Motor neuron (in vitro differentiated cells): Measurements from ENCODE around the gene ADAM17. TPM values are rescaled to one million over a fixed set of nuclear protein-coding genes. Genes with fewer than 3 reads are reported as not detected.

Experiments
- ATAC-seq, 8 experiments: fragments of 200-7000 bp; cut with Tn5 transposase; replicated peaks in 6 of 8; 2 replicates each; pipeline ENCODE4 v1.8.0; 2021; ENCODE audit warnings: mild to moderate bottlenecking in 8 of 8, moderate library complexity in 8 of 8
- H3K27ac ChIP-seq, 2 donors: fragments of 250-450 bp; sonication (Bioruptor Pico); 2 replicates each; pipeline ENCODE4 v1.9.0; 2021; ENCODE audit warnings: antibody characterized with exemption in 2 of 2, mild to moderate bottlenecking in 2 of 2, moderate library complexity in 1 of 2
- H3K4me1 ChIP-seq, 2 donors: fragments of 250-450 bp; sonication (Bioruptor Pico); replicated peaks in 1 of 2; 2 replicates each; pipeline ENCODE4 v1.6.1; 2021; ENCODE audit warnings: antibody characterized with exemption in 2 of 2, mild to moderate bottlenecking in 2 of 2, moderate library complexity in 1 of 2
- H3K4me3 ChIP-seq, 5 donors: fragments of 250-450 bp; sonication (Bioruptor Pico); 2 replicates each; pipeline ENCODE4 v1.9.0; 2021; ENCODE audit warnings: antibody characterized with exemption in 5 of 5, mild to moderate bottlenecking in 5 of 5, moderate library complexity in 4 of 5
- WGBS, 10 experiments: fragments of 450-650 bp; shearing (Covaris generic); methylation state at CpG; one replicate each; pipeline ENCODE4 v1.0.0; 2022; 5-methylcytosine and 5-hydroxymethylcytosine counted together
- in situ Hi-C, 9 experiments: fragments of 400-800 bp; cut with MboI; loops; one replicate each; pipeline ENCODE4 v1.15.0; 2021; ENCODE audit warnings: low sequenced_read_pairs in 9 of 9, low pct_unique_long_range_greater_than_20kb in 2 of 9; ENCODE audit not compliant: unreplicated experiment in 9 of 9
- total RNA-seq, 8 experiments: library from RNA; unstranded; fragments of 300-600 nt; gene quantifications; 2 replicates each; pipeline versions ENCODE4 v1.2.3 to v1.2.4, GENCODE V29; 2022

Gene ADAM17
- total RNA-seq, 8 experiments from 2014 or later: 24.2 to 59.7 (median 34.1) TPM

DNA sequence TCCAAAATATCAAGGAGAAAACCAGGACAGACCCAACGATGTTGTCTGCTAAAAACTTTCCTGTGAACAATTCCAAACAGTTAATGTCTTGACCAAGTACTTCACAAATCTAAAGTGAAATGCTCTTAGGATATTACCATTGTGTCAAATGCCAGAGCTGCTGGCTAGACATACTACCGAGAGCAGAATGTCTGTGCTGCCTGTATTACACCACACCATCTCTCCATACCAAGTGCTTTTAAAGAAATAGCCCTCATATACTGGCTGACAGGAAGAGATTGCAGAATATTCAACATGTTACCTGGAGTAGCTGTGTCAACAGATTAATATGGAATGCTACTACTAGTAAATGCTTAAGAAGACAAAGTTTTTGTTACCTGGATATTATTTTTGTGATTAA, 62.7 kb downstream of the ADAM17 start:
- H3K4me3 ChIP-seq: no peak overlapping the region
- no peak overlapping the region for H3K27ac ChIP-seq
- H3K4me1 ChIP-seq: no peaks in the 10 kb centered on the region
- in situ Hi-C loops: no loop called here
- ATAC-seq: no peak
- 14 to 100% (median 83%) methylated on average over 1 to 2 of the region's 2 CpGs; no CpG with 5 or more reads in 1 of the 10 experiments for WGBS, 10 experiments

DNA sequence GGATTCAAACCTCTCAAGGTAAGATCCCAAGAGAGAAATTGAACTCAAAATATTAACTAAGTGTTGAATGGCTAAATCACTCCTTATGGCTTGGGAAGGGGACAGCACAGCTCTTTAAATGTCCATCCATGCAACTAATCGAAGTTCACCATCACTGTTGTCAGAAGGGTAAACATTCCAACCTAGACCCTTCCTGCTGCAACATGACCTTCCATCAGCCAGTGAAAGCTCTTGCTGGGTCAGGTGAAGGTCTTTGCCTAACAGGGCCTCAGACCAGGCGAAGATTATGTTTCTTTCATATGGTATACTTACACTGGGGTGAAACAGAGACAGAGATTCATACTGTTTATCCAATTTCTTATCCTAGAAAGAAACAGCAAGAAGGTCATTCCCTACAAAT, 64.8 kb downstream of the ADAM17 start:
- no peak overlapping the region for H3K27ac ChIP-seq
- H3K4me3 ChIP-seq: no peak overlapping the region
- H3K4me1 ChIP-seq: no peaks in the 10 kb centered on the region
- in situ Hi-C loops: no loop called here
- 83 to 100% (median 100%) methylated on average over 1 to 2 of the region's 2 CpGs; no CpG with 5 or more reads in 3 of the 10 experiments for WGBS, 10 experiments
- no peak for ATAC-seq

DNA sequence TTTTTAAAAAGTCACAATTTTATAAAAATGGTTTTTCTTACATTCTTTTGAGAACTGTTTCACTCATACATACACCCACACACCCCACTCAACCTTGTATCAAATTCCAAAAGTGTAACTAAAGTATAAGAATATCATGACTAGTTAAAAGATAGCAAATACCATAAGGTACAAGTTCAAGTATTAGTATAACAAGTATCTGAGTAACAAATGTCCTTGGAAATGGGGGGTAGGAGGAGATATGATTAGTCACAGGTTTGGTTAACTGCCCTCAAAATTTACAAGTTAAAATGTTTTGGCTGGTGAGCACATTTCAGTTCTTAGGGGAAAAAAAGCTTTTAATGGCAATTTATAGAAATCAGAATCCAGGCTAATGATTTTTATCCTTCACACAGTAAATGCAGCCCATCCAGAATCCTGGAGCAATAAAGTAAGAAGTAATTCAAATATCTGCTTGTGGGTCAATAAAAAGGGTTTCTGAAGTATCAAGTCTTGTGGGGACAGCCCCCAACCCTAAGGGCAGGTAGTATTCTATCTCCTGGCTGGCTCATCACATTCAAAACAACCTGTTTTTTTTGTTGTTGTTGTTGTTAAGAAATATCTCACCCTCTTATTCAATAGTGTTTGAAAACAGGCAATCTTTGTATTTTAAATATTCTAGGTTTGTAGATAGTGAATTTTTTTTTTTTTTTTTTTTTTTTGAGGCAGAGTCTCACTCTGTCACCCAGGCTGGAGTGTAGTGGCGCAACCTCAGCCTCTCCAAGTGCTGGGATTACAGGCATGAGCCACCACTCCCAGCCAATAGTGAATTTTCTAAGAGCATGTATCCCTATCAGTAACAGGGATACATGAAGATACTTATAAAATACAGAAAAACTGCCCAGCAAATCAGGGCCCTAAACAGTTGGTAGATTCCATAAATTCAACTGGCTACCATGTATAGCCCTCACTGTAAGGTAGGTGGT, 66.8 kb downstream of the ADAM17 start:
- in situ Hi-C loops: no loop called here
- no peaks in the 10 kb centered on the region for H3K4me1 ChIP-seq
- H3K4me3 ChIP-seq: no peak overlapping the region
- ATAC-seq: peak in 2 of 8 experiments; percentile 58 to 64
- 80 to 100% (median 100%) methylated on average over 1 of the region's 1 CpG; no CpG with 5 or more reads in 4 of the 10 experiments for WGBS, 10 experiments
- no peak overlapping the region for H3K27ac ChIP-seq

DNA sequence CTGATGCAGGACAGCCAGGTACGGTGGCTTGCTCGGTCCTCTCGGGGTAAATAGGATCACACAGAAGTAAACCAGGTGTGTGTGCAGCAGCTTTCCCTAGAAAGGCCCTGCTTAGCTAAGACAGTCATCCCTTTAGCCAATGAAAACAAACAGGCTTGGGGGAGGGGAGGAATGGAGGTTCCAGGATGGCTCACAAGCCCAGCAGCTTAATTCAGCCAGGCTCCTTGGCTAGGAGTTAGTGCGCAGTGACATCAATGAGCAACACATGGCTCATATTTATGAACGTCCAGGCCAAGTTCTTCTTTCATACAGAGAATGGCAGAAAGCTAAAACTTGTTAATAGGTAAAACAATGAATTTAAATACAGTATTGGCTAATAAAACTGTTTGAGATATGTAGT, 71.1 kb downstream of the ADAM17 start:
- H3K4me1 ChIP-seq: no peaks in the 10 kb centered on the region
- H3K4me3 ChIP-seq: no peak overlapping the region
- WGBS, 10 experiments: 33 to 100% (median 88%) methylated on average over 1 to 4 of the region's 5 CpGs; no CpG with 5 or more reads in 2 of the 10 experiments
- ATAC-seq: peak in 3 of 8 experiments; percentile 18 to 23 (median 21)
- no peak overlapping the region for H3K27ac ChIP-seq
- in situ Hi-C loops: no loop called here

DNA sequence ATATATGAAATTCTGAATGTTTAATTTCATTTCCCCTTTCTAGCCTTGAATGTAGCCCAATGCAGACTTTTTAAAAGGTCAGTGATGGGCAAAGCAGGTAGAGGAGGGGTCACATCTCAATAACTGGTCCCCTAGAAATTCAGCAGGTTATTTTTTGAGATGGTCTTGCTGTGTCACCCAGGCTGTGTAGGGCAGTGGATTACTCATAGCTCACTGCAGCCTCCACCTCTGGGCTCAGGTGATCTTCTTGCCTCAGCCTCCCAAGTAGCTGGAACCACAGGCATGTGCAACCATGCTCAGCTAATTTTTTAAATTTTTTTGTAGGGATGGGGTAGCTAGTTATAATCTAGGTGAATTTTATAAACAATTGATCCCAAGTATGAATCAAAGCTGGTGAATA, 72.5 kb downstream of the ADAM17 start:
- in situ Hi-C loops: no loop called here
- Histone ChIP-seq H3K4me3 (no peak overlapping the region), H3K27ac (no peak overlapping the region), H3K4me1 (no peaks in the 10 kb centered on the region)
- ATAC-seq: peak in 1 of 8 experiments; percentile 21

DNA sequence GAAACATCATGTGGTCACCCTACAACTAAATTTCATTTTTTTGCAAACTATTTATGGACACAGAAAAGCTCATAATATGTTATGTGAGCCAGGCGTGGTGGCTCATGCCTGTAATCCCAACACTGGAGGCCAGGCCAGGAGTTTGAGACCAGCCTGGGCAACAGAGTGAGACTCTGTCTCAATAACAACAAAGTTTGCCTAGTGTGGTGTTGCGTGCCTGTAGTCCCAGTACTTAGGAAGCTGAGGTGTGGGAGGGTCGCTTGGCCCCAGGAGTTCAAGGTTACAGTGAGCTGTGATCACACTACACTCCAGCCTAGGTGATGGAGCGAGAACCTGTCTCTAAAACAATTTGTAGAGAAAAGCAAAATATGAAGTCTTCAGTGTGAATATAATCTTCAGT, 75.5 kb downstream of the ADAM17 start:
- no peak for ATAC-seq
- Histone ChIP-seq H3K4me3 (no peak overlapping the region), H3K27ac (no peak overlapping the region), H3K4me1 (peaks cover 5 to 11% of the 10 kb centered on the region in 2 donors)
- in situ Hi-C loops: no loop called here
- 86 to 100% (median 90%) methylated on average over 1 to 2 of the region's 4 CpGs; no CpG with 5 or more reads in 3 of the 10 experiments for whole genome bisulfite sequencing, 10 experiments

DNA sequence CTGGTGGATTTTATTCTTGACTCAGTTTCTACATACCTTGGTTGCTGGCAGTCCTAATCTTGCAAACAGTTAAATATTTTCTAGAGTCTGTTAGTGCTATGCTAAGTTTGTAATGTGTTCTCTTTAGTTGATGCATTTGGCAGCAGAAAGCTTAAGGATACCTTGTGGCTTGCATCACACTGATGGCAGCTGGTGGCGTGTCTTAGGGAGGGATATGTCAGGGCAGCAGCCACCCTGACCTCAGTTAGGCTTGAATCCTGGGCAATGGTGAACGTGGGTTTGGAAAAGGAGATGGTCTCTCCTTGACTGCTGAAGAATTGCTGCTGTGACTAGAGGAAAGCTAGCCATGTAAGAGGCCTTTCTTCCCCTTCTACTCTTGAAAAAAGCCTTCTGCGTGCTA, 77.1 kb downstream of the ADAM17 start:
- Histone ChIP-seq H3K27ac (no peak overlapping the region), H3K4me3 (no peak overlapping the region), H3K4me1 (peaks cover 5 to 11% of the 10 kb centered on the region in 2 donors)
- whole genome bisulfite sequencing, 10 experiments: 80 to 100% (median 100%) methylated on average over 1 to 3 of the region's 3 CpGs; no CpG with 5 or more reads in 3 of the 10 experiments
- in situ Hi-C loops: no loop called here
- no peak for ATAC-seq

DNA sequence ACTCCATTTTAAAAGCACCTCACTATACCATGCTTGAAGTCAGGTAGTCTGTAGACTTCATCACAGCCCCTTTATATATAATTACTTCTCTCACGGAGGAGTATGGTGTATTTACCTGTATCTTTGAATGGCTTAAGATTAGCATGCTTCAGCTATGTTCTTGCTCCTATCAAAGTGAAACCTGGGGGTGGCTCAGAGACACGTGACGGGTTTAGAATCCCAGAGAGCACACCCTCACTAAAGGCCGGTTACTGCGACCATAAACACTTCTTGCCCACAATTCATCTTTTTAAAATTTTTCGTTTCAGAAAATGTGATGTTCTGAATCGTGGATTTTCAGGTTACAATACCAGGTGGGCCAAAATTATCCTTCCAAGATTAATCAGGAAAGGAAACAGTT, 77.7 kb downstream of the ADAM17 start:
- in situ Hi-C loops: no loop called here
- Histone ChIP-seq H3K27ac (no peak overlapping the region), H3K4me1 (peaks cover 5 to 11% of the 10 kb centered on the region in 2 donors), H3K4me3 (no peak overlapping the region)
- ATAC-seq: no peak
- 65 to 100% (median 89%) methylated on average over 1 to 7 of the region's 7 CpGs for WGBS, 10 experiments

DNA sequence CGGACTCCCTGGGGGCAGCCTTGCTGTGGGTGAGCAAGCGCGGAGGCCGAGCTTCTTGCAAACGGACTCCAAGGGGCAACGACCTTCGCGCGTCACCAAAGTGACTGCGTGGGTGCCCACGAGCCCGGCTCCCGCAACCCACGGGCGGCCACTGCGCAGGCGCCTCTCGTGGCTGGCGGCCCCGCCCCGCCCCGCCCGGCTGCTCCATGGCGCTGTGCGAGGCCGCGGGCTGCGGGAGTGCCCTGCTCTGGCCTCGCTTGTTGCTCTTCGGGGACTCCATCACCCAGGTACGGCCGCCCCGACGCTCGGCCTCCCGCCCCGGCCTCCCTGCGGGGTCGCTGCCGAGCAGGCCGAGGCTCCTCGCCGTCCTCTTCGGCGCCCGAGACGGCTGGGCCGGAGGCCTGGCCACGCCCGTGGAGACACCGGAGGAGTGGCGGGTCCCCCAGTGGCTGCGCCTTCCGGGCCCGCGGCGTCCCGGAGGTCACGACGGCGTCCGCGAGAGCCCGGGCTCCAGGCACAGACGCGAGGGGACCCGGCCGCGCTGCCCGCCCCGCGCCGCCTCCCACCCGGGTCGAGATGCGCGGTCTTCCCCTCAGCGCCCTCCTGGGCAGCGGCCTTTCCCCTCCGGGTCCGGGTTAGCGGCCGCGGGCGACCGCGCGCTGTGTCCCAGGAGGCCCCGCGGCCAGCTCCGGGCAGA, 81.1 kb downstream of the ADAM17 start, which contains the start of gene IAH1:
TSS of gene IAH1 (plus strand) at position 191 of the 697 bp plus-strand sequence. CDS start at position 207, 16 bp downstream.
- ATAC-seq: peak; percentile 79 to 91 (median 88)
- peak within 1 kb of the TSS; percentile 52 to 74 for H3K27ac ChIP-seq
- peaks cover 5 to 11% of the 10 kb centered on the region in 2 donors for H3K4me1 ChIP-seq
- H3K4me3 ChIP-seq: peak within 1 kb of the TSS; percentile 42 to 93 (median 73)
- 33 to 50% methylated on average over 1 to 3 of the region's 91 CpGs; no CpG with 5 or more reads in 8 of the 10 experiments for WGBS, 10 experiments
- in situ Hi-C loops: no loop called here

DNA sequence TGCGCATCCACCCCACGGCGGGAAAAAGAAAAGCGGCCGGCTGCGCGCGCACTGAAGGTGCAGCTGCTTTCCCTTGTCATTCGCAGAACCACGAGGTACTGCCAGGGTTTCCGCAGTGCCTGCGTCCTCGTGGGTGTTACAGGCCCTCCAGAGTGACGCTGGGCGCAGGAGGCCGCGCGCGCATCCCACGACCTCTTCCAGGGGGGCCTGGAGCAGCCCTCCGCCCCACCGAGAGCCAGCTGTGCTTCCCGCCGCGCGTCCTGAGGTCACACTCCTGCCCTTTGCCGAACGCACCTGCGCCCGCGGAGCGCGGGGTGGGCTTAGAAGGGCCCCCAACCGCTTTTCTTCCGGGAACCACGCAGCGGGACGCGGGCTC, 81.7 kb downstream of the ADAM17 start:
- H3K4me1 ChIP-seq: peaks cover 5 to 11% of the 10 kb centered on the region in 2 donors
- H3K4me3 ChIP-seq: peak overlapping the region; percentile 42 to 93 (median 73)
- in situ Hi-C loops: no loop called here
- ATAC-seq: peak in 7 of 8 experiments; percentile 3 to 66 (median 46)
- 24 to 59% (median 34%) methylated on average over 6 to 24 of the region's 39 CpGs; no CpG with 5 or more reads in 7 of the 10 experiments for WGBS, 10 experiments
- peak overlapping the region; percentile 52 to 74 for H3K27ac ChIP-seq

DNA sequence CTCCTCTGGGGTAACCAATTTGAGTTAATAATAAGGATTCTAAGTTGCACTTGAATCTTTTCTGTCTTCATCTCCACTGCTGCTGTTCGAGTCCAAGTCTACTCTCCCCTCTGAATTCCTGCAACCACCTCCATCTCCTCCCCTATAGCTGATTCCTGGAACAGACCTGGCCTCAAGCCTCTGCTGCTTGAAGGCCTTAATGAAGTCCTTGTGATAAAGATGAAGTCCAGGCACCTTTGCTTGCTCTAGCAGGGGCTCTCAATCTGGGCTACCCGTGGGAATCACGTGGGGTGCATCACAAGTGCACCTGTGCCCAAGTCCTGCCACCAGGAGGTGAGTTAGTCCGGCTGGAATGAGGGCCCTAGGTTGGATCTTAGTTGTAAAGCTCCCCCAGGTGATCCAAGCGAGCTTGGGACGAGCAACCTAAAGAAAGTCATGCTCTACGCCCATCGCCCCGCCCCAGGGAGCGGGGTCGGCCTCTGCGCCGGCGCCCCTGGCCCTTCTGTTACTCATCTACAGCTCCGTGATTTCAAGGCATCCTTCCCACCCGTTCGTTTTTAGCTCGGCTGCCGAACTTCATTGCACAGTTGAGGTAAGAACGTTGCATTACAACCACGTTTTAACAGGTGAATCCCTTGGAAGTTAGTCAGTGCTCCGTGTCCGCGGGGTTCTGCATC, 82.2 kb downstream of the ADAM17 start:
- H3K27ac ChIP-seq: no peak overlapping the region
- in situ Hi-C loops: no loop called here
- 26 to 100% (median 82%) methylated on average over 1 to 17 of the region's 24 CpGs for WGBS, 10 experiments
- no peak for ATAC-seq
- peaks cover 5 to 11% of the 10 kb centered on the region in 2 donors for H3K4me1 ChIP-seq
- H3K4me3 ChIP-seq: peak overlapping the region in 4 of 5 donors; percentile 56 to 93 (median 74)

DNA sequence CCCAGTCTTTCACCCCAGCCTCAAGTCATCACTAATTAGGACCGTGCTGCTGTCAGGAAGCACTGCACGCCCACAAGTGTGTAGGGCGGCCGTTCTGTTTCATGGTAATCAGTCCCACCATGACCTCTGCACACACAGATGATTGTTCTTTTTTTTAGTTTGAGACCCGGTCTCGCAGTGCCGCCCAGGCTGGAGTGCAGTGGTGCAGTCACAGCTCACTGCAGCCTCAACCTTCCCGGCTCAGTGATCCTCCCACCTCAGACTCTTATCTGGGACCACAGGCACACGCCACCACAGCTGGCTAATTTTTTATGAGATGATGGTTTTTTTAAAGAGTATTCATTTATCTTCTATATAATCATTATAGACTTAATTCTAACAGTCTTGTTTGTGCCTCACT, 83.1 kb downstream of the ADAM17 start:
- WGBS, 10 experiments: 76 to 100% (median 100%) methylated on average over 1 to 8 of the region's 9 CpGs; no CpG with 5 or more reads in 4 of the 10 experiments
- no peak overlapping the region for H3K4me3 ChIP-seq
- in situ Hi-C loops: no loop called here

More for the DNA sequence above, 83.1 kb downstream of the ADAM17 start:
- Histone ChIP-seq H3K4me1 (peaks cover 5 to 11% of the 10 kb centered on the region in 2 donors), H3K27ac (no peak overlapping the region)
- ATAC-seq: no peak
